ENCODE data around the gene RGS16.

DNA sequence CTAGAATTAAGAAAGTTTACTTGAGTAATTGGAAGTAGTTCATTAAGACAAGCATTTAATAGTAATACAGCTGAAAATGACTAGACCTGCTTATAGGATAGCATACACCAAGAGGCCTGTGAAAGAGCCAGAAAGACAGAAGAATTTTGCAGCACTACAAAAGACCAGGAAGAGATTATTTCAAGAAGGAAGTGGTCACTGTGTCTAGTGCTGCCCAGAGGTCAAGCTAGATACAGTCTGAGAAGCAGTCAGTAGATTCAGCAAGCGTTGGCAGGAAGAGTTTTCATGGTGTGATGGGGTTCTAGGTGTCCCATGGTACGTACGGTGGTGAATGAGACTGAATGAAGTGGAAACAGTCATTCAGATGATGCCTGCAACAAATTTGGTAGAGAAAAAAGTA lies 48.7 kb upstream of the RGS16 start:
- TF ChIP-seq, protein P1, sequence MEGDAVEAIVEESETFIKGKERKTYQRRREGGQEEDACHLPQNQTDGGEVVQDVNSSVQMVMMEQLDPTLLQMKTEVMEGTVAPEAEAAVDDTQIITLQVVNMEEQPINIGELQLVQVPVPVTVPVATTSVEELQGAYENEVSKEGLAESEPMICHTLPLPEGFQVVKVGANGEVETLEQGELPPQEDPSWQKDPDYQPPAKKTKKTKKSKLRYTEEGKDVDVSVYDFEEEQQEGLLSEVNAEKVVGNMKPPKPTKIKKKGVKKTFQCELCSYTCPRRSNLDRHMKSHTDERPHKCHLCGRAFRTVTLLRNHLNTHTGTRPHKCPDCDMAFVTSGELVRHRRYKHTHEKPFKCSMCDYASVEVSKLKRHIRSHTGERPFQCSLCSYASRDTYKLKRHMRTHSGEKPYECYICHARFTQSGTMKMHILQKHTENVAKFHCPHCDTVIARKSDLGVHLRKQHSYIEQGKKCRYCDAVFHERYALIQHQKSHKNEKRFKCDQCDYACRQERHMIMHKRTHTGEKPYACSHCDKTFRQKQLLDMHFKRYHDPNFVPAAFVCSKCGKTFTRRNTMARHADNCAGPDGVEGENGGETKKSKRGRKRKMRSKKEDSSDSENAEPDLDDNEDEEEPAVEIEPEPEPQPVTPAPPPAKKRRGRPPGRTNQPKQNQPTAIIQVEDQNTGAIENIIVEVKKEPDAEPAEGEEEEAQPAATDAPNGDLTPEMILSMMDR (tag by site-specific recombination; IDR thresholded peaks at IDR 0.05): no peak
- TF ChIP-seq, protein P2, sequence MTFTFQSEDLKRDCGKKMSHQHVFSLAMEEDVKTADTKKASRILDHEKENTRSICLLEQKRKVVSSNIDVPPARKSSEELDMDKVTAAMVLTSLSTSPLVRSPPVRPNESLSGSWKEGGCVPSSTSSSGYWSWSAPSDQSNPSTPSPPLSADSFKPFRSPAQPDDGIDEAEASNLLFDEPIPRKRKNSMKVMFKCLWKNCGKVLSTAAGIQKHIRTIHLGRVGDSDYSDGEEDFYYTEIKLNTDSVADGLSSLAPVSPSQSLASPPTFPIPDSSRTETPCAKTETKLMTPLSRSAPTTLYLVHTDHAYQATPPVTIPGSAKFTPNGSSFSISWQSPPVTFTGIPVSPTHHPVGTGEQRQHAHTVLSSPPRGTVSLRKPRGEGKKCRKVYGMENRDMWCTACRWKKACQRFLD (tag by site-specific recombination; IDR thresholded peaks at IDR 0.05): no peak
- TF ChIP-seq ZEB2 (tag by site-specific recombination; IDR thresholded peaks at IDR 0.05) (no peak), KLF16 (tag by site-specific recombination; IDR thresholded peaks at IDR 0.05) (no peak), ZNF785 (tag by site-specific recombination; IDR thresholded peaks at IDR 0.05) (no peak), ZNF114 (tag by site-specific recombination; IDR thresholded peaks at IDR 0.05) (no peak), ZNF692 (tag by site-specific recombination; IDR thresholded peaks at IDR 0.05) (no peak)

All from HEK293 (cell line).